Measurements from ENCODE around the gene MADD. TPM values are rescaled to one million over a fixed set of nuclear protein-coding genes. Genes with fewer than 3 reads are reported as not detected.

The MADD gene
- total RNA-seq, 3 donors from 2014 or later (not counting 1 experiment from before 2014, with no cell fraction given), result 333 to 383 (median 335) TPM

DNA sequence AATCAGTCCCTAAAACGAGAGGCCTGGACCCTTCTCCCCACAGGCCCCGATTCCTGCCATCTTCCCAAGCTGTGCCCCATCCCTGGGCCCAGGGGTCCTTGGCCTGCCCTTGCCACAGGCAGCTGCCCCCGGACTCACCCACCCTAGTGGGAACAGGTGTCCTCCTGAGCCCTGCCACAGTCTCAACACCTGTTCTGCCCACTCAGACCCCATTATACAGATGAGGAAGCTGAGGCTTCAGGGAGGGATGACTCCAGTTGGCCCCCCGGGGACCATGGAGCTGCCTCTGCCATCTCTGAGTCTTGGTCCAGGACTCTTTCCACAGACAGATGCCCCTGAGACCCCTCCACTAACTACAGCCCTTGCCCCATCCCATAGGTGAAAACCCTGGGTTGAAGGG is 66.7 kb downstream of the MADD start:
- ATAC-seq (no peak), DNase-seq (no peak)
- no peak overlapping the region for H3K4me3 ChIP-seq (ENCODE audit: low read length)
- Mint-ChIP-seq H3K27me3 (ENCODE audit: low read depth in 2 of 2) (no peaks in the 10 kb centered on the region), H3K9me3 (no peaks in the 10 kb centered on the region), H3K4me1 (no peaks in the 10 kb centered on the region), H3K4me3 (no peak overlapping the region), H3K27ac (no peak overlapping the region), H3K36me3 (no peaks in the 10 kb centered on the region)
- H3K27ac ChIP-seq (ENCODE audit: low read length), result no peak overlapping the region
- intact Hi-C loops (cut with micrococcal nuclease), result no loop called here
- H3K36me3 ChIP-seq (ENCODE audit: control insufficient read depth, insufficient read depth, low read length), result no peaks in the 10 kb centered on the region
- no peaks in the 10 kb centered on the region for H3K4me1 ChIP-seq (ENCODE audit: control insufficient read depth, insufficient read depth, low read length)
- TF ChIP-seq, protein P1, sequence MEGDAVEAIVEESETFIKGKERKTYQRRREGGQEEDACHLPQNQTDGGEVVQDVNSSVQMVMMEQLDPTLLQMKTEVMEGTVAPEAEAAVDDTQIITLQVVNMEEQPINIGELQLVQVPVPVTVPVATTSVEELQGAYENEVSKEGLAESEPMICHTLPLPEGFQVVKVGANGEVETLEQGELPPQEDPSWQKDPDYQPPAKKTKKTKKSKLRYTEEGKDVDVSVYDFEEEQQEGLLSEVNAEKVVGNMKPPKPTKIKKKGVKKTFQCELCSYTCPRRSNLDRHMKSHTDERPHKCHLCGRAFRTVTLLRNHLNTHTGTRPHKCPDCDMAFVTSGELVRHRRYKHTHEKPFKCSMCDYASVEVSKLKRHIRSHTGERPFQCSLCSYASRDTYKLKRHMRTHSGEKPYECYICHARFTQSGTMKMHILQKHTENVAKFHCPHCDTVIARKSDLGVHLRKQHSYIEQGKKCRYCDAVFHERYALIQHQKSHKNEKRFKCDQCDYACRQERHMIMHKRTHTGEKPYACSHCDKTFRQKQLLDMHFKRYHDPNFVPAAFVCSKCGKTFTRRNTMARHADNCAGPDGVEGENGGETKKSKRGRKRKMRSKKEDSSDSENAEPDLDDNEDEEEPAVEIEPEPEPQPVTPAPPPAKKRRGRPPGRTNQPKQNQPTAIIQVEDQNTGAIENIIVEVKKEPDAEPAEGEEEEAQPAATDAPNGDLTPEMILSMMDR (IDR thresholded peaks at IDR 0.05), result no peak
- no peaks in the 10 kb centered on the region for H3K9me3 ChIP-seq (ENCODE audit: control insufficient read depth, insufficient read depth, low read length)
- 72% methylated on average over 4 of the region's 4 CpGs for WGBS (ENCODE audit: insufficient coverage)
- H3K27me3 ChIP-seq (ENCODE audit: control insufficient read depth, insufficient read depth, low read length), result no peaks in the 10 kb centered on the region

DNA sequence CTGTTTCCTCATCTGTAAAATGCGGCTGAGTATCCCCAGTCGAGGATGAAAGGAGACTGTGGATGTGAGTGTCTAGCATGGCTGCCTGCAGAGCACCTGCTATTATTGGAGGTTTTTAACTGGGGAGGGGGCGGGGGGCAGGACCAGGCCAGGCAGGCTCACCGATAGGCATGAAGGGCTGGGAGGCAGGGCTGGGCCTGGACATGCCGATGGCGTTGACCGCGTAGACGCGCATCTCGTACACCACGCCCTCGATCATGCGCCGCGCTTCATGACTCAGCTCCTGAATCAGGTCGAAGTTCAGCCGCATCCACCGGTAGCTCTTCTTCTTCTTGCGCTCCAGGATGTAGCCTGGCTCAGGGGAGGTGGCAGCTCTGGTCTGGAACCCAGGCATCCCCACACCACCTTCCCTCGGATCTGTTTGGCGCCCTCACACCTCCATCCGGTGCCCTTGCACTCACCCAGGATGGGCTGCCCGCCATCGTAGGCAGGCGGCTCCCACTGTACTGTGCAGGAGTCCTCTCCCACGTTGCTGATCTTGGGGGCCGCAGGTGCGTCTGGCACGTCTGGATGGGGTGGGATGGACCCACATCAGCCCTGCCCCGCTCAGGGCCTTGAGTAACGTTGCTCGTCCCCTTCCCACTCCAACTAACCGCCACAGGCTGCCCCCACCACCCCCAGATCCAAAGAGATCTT is 67.4 kb downstream of the MADD start:
- no peaks in the 10 kb centered on the region for H3K4me1 Mint-ChIP-seq
- DNase-seq, result no peak
- H3K36me3 Mint-ChIP-seq, result no peaks in the 10 kb centered on the region

DNA sequence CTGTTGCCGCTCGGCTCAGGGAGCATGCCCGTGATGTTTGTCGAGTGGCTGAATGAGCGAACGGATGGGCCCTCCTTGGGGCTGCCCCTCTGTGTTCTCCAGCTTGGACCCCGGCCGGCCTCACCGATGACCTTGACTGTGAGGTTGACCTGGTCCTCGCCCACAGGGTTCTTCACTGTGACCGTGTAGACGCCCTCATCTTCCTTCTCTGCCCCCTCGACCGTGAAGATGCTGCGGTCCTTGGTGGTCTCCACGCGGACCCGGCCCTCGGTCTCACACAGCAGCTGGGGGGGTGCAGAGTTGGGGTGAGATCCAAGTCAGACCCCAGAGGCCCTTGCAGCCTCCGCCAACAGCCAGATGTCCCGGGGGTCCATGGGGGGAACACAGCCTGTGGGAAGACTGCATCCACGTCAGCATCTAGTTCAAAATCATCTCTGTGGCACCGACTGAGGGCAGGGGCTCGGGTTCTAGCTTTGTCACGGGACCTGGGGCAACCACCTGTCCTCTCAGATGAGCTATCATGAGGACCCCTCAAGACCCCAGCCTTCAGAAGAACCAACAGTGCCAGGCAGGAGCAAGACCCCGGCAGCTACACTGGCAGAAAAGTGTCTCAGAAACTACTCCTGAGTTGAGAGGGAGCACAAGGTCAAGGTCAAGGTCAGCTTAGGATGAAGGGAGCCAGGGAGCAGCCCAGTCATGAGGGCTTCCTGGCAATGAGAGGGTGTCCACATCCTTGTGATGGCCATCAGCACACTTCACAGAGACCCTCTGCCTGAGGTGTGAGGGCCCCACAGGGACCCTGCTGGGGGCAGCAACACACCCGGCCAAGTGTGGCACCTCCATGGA is 68.7 kb downstream of the MADD start:
- TF ChIP-seq, protein P1 (IDR thresholded peaks at IDR 0.05), result no peak
- Histone ChIP-seq H3K4me1 (ENCODE audit: control insufficient read depth, insufficient read depth, low read length) (no peaks in the 10 kb centered on the region), H3K27ac (ENCODE audit: low read length) (no peak overlapping the region), H3K27me3 (ENCODE audit: control insufficient read depth, insufficient read depth, low read length) (no peaks in the 10 kb centered on the region), H3K4me3 (ENCODE audit: low read length) (no peak overlapping the region), H3K9me3 (ENCODE audit: control insufficient read depth, insufficient read depth, low read length) (no peaks in the 10 kb centered on the region), H3K36me3 (ENCODE audit: control insufficient read depth, insufficient read depth, low read length) (no peaks in the 10 kb centered on the region)
- DNase-seq (no peak), ATAC-seq (no peak)
- H3K9me3 Mint-ChIP-seq, result no peaks in the 10 kb centered on the region
- no peaks in the 10 kb centered on the region for H3K36me3 Mint-ChIP-seq
- no peaks in the 10 kb centered on the region for H3K27me3 Mint-ChIP-seq (ENCODE audit: low read depth in 2 of 2)
- no peak overlapping the region for H3K4me3 Mint-ChIP-seq
- H3K27ac Mint-ChIP-seq, result no peak overlapping the region
- H3K4me1 Mint-ChIP-seq, result no peaks in the 10 kb centered on the region
- WGBS (ENCODE audit: insufficient coverage), result 93% methylated on average over 27 of the region's 27 CpGs
- intact Hi-C loops (cut with micrococcal nuclease), result no loop called here

More for the DNA sequence above, 67.4 kb downstream of the MADD start:
- Mint-ChIP-seq H3K27ac (no peak overlapping the region), H3K4me3 (no peak overlapping the region), H3K27me3 (ENCODE audit: low read depth in 2 of 2) (no peaks in the 10 kb centered on the region), H3K9me3 (no peaks in the 10 kb centered on the region)
- 93% methylated on average over 33 of the region's 34 CpGs for WGBS (ENCODE audit: insufficient coverage)
- Histone ChIP-seq H3K4me1 (ENCODE audit: control insufficient read depth, insufficient read depth, low read length) (no peaks in the 10 kb centered on the region), H3K9me3 (ENCODE audit: control insufficient read depth, insufficient read depth, low read length) (no peaks in the 10 kb centered on the region), H3K27me3 (ENCODE audit: control insufficient read depth, insufficient read depth, low read length) (no peaks in the 10 kb centered on the region), H3K36me3 (ENCODE audit: control insufficient read depth, insufficient read depth, low read length) (no peaks in the 10 kb centered on the region), H3K27ac (ENCODE audit: low read length) (no peak overlapping the region), H3K4me3 (ENCODE audit: low read length) (no peak overlapping the region)
- ATAC-seq, result no peak
- TF ChIP-seq, protein P1 (IDR thresholded peaks at IDR 0.05), result no peak
- intact Hi-C loops (cut with micrococcal nuclease), result no loop called here
